ENCODE measurements around the gene RWDD1.

RWDD1 gene

DNA sequence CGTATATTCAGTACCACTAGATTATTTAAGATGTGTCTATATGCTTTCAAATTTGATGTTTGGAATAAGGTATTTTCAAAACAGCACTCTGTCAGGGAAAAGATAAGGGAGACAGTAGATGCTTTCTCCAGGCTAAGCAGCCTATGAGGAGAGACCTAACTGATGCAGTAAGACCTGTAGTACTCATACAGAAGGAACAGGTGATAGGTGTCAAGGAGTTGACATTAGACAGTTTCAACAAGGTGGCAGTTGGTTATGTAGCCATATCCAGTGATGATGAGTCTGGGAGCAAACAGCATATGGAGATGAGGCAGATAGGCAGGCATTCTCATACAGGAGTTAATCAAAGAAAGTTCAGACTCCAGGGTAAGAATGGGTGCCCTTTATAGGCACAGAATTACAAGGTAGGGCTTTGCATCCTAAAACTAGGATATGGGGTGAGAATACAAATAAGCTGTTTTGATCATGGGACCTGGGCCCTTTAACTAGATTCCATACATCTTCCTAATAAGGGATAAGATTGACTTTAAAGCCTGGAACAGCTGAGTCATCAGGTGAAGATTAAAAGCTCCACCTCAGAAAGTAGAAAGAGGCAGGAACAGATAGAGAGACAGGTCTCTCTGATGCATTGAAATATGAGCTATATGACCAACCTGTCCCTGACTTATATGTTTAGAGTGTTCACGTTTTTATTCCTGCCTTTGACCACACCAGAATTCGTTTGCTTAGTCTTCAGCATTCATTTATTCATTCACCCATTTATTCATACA lies 52.9 kb downstream of the RWDD1 start:
- H3K36me3 ChIP-seq (replicated peaks; ENCODE audit: low read depth, low read length) = no peaks in the 10 kb centered on the region
- H3K9me3 ChIP-seq (ENCODE audit: insufficient read depth, low read length) = no peaks in the 10 kb centered on the region
- TF ChIP-seq EZH2phosphoT487 (IDR thresholded peaks at IDR 0.05; ENCODE audit: low read depth) = no peak
- TF ChIP-seq, protein P1, sequence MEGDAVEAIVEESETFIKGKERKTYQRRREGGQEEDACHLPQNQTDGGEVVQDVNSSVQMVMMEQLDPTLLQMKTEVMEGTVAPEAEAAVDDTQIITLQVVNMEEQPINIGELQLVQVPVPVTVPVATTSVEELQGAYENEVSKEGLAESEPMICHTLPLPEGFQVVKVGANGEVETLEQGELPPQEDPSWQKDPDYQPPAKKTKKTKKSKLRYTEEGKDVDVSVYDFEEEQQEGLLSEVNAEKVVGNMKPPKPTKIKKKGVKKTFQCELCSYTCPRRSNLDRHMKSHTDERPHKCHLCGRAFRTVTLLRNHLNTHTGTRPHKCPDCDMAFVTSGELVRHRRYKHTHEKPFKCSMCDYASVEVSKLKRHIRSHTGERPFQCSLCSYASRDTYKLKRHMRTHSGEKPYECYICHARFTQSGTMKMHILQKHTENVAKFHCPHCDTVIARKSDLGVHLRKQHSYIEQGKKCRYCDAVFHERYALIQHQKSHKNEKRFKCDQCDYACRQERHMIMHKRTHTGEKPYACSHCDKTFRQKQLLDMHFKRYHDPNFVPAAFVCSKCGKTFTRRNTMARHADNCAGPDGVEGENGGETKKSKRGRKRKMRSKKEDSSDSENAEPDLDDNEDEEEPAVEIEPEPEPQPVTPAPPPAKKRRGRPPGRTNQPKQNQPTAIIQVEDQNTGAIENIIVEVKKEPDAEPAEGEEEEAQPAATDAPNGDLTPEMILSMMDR (IDR thresholded peaks at IDR 0.05; ENCODE audit: low read depth, low read length) = no peak
- H3K4me3 ChIP-seq (ENCODE audit: low read length) = no peak overlapping the region
- no peaks in the 10 kb centered on the region for H3K79me2 ChIP-seq (ENCODE audit: low read length)
- H4K20me1 ChIP-seq (ENCODE audit: insufficient read depth, low read length) = no peaks in the 10 kb centered on the region
- H3K27me3 ChIP-seq (ENCODE audit: low read depth, low read length) = no peaks in the 10 kb centered on the region
- no peak overlapping the region for H3K27ac ChIP-seq (ENCODE audit: low read length)
- H3K4me1 ChIP-seq (ENCODE audit: low read length) = peaks cover 2% of the 10 kb centered on the region
- no peak overlapping the region for H3K9ac ChIP-seq (ENCODE audit: low read length)
- H2AFZ ChIP-seq (ENCODE audit: low read depth, low read length) = no peak overlapping the region
- H3K4me2 ChIP-seq (ENCODE audit: low read length) = no peak overlapping the region

DNA sequence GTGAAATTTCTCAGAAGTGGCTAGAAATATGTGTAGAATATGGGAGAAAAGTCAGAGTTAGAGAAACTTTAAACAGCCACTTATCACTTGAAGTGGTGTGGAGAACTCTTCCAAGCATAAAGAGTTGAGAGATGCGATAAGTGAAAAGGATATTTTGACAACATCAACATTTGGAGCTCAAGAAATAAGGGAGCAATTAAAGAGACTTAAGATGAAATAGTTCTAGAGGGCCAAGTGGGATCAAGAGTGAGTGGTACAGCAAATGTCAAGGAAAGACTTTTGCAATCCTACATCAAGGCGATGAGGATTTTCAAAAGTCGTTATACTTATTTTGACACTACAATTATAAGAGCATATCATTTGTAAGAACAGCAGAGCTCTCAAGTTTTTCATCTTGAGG lies 54.6 kb downstream of the RWDD1 start:
- TF ChIP-seq, protein P1 (IDR thresholded peaks at IDR 0.05; ENCODE audit: low read depth, low read length) = no peak
- TF ChIP-seq EZH2phosphoT487 (IDR thresholded peaks at IDR 0.05; ENCODE audit: low read depth) = no peak

DNA sequence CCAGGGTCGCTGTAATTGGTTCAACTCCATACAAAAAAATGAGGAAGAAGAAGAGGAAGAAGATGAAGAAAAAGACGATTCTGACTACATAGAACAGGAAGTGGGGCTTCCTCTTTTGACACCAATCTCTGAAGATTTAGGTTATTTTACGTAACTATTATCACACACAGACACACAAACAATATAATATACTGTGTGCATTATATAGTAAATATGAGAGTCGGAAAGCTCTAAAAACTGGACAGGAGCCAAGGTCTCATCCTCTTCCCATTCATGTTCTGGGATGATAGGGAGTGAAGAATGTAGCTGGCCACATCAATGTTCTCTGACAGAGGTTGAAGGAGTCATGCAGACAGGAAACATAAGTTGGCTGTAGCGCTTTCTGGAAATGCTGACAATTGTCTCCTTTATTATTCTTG lies 58.3 kb downstream of the RWDD1 start:
- no peaks in the 10 kb centered on the region for H4K20me1 ChIP-seq (ENCODE audit: insufficient read depth, low read length)
- 0 out of 2 replicates have a peak overlapping the region, but pooled peaks have one; percentile 15 for H3K4me3 ChIP-seq (ENCODE audit: low read length)
- no peaks in the 10 kb centered on the region for H3K9me3 ChIP-seq (ENCODE audit: insufficient read depth, low read length)
- peak overlapping the region; percentile 52 for H3K4me2 ChIP-seq (ENCODE audit: low read length)
- H3K4me1 ChIP-seq (ENCODE audit: low read length) = peaks cover 11% of the 10 kb centered on the region
- peaks cover under 1% of the 10 kb centered on the region for H3K36me3 ChIP-seq (replicated peaks; ENCODE audit: low read depth, low read length)
- no peak overlapping the region for H3K9ac ChIP-seq (ENCODE audit: low read length)
- no peak for TF ChIP-seq EZH2phosphoT487 (IDR thresholded peaks at IDR 0.05; ENCODE audit: low read depth)
- TF ChIP-seq, protein P1 (IDR thresholded peaks at IDR 0.05; ENCODE audit: low read depth, low read length) = no peak
- no peaks in the 10 kb centered on the region for H3K27me3 ChIP-seq (ENCODE audit: low read depth, low read length)
- H2AFZ ChIP-seq (ENCODE audit: low read depth, low read length) = no peak overlapping the region
- no peak overlapping the region for H3K27ac ChIP-seq (ENCODE audit: low read length)
- no peaks in the 10 kb centered on the region for H3K79me2 ChIP-seq (ENCODE audit: low read length)

More for the DNA sequence above, 54.6 kb downstream of the RWDD1 start:
- no peak overlapping the region for H3K27ac ChIP-seq (ENCODE audit: low read length)
- peaks cover 11% of the 10 kb centered on the region for H3K4me1 ChIP-seq (ENCODE audit: low read length)
- H3K27me3 ChIP-seq (ENCODE audit: low read depth, low read length) = no peaks in the 10 kb centered on the region
- no peaks in the 10 kb centered on the region for H4K20me1 ChIP-seq (ENCODE audit: insufficient read depth, low read length)
- no peaks in the 10 kb centered on the region for H3K36me3 ChIP-seq (replicated peaks; ENCODE audit: low read depth, low read length)
- no peak overlapping the region for H3K9ac ChIP-seq (ENCODE audit: low read length)
- no peak overlapping the region for H3K4me2 ChIP-seq (ENCODE audit: low read length)
- H2AFZ ChIP-seq (ENCODE audit: low read depth, low read length) = no peak overlapping the region
- H3K9me3 ChIP-seq (ENCODE audit: insufficient read depth, low read length) = no peaks in the 10 kb centered on the region
- no peak overlapping the region for H3K4me3 ChIP-seq (ENCODE audit: low read length)
- H3K79me2 ChIP-seq (ENCODE audit: low read length) = no peaks in the 10 kb centered on the region

DNA sequence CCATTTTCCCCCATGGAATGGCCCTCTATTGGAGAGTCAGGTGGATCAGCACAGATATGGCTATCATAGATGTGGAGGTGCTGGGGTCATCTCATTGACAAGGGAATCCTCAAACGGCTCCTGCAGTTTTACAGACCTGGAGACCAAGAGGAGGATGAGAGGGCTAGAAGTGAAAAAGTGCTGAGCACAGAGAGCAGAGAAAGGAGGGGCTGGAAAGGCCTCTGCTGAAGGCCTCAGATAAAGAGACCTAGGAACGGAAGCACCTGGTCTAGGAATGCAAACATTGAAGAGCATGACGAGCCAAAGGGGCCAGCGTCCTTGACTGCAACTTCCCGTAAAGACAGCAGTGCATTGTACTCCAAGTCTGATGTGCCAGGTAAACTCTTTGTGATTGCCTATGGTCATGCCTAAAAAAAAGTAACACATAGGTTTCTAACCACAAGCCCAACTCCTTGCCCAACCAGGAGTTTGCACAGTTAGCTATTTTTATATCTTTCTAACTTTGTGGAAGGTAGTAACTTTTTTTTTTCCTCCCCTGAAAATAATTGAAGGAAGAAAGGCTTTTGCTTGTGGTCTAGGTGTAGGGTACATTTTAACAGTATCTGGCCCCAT lies 60.2 kb downstream of the RWDD1 start:
- H3K9ac ChIP-seq (ENCODE audit: low read length) = no peak overlapping the region
- H3K4me1 ChIP-seq (ENCODE audit: low read length) = peaks cover 11% of the 10 kb centered on the region
- H3K4me3 ChIP-seq (ENCODE audit: low read length) = no peak overlapping the region
- H3K79me2 ChIP-seq (ENCODE audit: low read length) = no peaks in the 10 kb centered on the region
- H2AFZ ChIP-seq (ENCODE audit: low read depth, low read length) = no peak overlapping the region
- H3K4me2 ChIP-seq (ENCODE audit: low read length) = no peak overlapping the region
- H4K20me1 ChIP-seq (ENCODE audit: insufficient read depth, low read length) = no peaks in the 10 kb centered on the region
- TF ChIP-seq, protein P1 (IDR thresholded peaks at IDR 0.05; ENCODE audit: low read depth, low read length) = no peak
- TF ChIP-seq EZH2phosphoT487 (IDR thresholded peaks at IDR 0.05; ENCODE audit: low read depth) = no peak
- H3K27ac ChIP-seq (ENCODE audit: low read length) = no peak overlapping the region
- no peaks in the 10 kb centered on the region for H3K27me3 ChIP-seq (ENCODE audit: low read depth, low read length)
- no peaks in the 10 kb centered on the region for H3K9me3 ChIP-seq (ENCODE audit: insufficient read depth, low read length)
- H3K36me3 ChIP-seq (replicated peaks; ENCODE audit: low read depth, low read length) = peaks cover 11% of the 10 kb centered on the region
